Measurements from ENCODE around the gene GGACT.

GGACT gene

GRCh38 chr13:100495455-100495854 lies 93.1 kb downstream of the GGACT start:
- H3K36me3 Mint-ChIP-seq (ENCODE audit: low read depth): no peaks in the 10 kb centered on the region
- peaks cover 42% of the 10 kb centered on the region for H3K4me1 Mint-ChIP-seq (ENCODE audit: low read depth)
- H3K27ac Mint-ChIP-seq: no peak overlapping the region
- no peak overlapping the region for H3K4me3 Mint-ChIP-seq
- no peaks in the 10 kb centered on the region for H3K9me3 Mint-ChIP-seq
- intact Hi-C loops (cut with micrococcal nuclease): no loop called here
- H3K27me3 Mint-ChIP-seq: no peaks in the 10 kb centered on the region

DNA sequence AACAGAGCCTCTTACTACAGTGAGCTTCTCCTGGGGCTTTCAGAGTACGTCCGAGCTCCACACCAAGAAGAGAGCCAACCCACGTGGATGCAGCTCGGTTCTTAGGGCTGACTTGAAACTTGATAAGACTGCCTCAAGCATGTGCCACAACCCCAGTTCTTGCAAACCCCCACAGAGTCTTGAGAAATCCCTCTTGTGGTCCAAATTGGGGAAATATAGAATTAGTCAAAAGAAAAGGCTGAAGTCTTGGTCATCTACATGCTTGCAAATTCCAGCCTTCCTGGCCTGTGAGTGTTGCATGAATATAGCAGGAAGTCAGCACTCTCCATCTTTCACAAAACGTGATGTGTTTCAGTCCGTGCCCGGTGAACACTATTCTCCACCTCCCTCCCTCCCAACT lies 95.2 kb downstream of the GGACT start:
- intact Hi-C loops (cut with micrococcal nuclease): no loop called here
- H3K4me3 Mint-ChIP-seq: no peak overlapping the region
- peaks cover 43% of the 10 kb centered on the region for H3K4me1 Mint-ChIP-seq (ENCODE audit: low read depth)
- H3K27ac Mint-ChIP-seq: no peak overlapping the region
- no peaks in the 10 kb centered on the region for H3K27me3 Mint-ChIP-seq
- H3K36me3 Mint-ChIP-seq (ENCODE audit: low read depth): no peaks in the 10 kb centered on the region
- H3K9me3 Mint-ChIP-seq: no peaks in the 10 kb centered on the region

DNA sequence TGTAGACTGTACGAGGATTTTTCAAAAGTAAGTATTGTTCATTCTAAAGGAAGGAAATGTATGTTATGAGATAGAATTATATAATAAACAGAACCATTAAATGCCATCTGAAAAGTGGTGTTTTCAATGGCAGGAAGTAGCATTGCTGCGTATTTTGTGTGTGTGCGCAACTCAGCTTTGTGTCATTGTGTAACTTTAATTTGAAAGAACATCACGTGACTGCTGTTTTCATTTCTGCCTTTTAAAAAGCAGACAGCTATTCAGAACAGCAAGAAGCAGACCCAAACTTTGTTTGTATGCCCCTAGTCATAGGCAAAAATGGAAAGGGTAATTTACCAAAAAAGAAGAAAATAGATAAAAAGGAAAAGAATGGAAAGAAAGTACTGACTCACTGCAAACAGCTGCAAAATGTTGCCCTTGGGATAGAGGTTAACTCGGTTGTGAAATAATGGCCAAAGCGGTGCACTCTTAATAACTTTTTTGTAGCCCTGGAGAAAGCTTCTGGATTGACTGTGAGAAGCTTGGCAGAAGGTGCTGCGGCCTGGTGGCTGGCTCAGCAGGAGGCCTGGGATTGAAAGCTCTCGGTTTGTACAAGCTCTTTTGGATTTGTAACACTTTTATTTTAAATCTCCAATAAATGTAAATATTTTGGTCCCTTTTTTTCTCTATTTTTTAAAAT lies 97.3 kb downstream of the GGACT start:
- intact Hi-C loops (cut with micrococcal nuclease): no loop called here
- no peaks in the 10 kb centered on the region for H3K36me3 Mint-ChIP-seq (ENCODE audit: low read depth)

DNA sequence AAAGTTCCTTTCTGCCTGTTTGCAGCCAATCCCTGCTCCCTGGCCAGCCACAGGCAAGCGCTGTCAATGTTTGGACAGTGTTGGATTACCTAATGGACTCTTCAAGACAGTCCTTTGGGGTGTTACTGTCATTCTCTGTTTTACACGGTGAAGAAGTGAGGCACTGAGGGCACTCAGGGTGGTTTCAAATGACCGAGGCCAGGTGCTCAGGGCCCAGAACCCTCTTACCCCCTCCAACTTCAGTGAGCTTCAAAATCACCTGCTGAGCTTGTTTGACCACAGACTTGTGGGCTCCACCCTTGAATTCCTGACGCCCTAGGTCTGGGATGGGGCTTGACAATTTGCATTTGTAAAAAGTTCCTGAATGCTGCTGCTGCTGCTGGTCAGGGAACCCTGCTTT lies 97.9 kb downstream of the GGACT start:
- intact Hi-C loops (cut with micrococcal nuclease): no loop called here
- Mint-ChIP-seq H3K4me3 (no peak overlapping the region), H3K4me1 (ENCODE audit: low read depth) (peaks cover 35% of the 10 kb centered on the region), H3K27me3 (no peaks in the 10 kb centered on the region), H3K9me3 (no peaks in the 10 kb centered on the region), H3K27ac (peak overlapping the region; percentile 3), H3K36me3 (ENCODE audit: low read depth) (no peaks in the 10 kb centered on the region)

More for the DNA sequence above, 97.3 kb downstream of the GGACT start:
- H3K27me3 Mint-ChIP-seq: no peaks in the 10 kb centered on the region
- peak overlapping the region; percentile 3 for H3K27ac Mint-ChIP-seq
- no peak overlapping the region for H3K4me3 Mint-ChIP-seq
- H3K4me1 Mint-ChIP-seq (ENCODE audit: low read depth): peaks cover 36% of the 10 kb centered on the region
- H3K9me3 Mint-ChIP-seq: no peaks in the 10 kb centered on the region

GRCh38 chr13:100485265-100485664 lies 103.3 kb downstream of the GGACT start:
- H3K4me1 Mint-ChIP-seq (ENCODE audit: low read depth): peaks cover 13% of the 10 kb centered on the region
- H3K27ac Mint-ChIP-seq: no peak overlapping the region
- no peaks in the 10 kb centered on the region for H3K9me3 Mint-ChIP-seq
- intact Hi-C loops (cut with micrococcal nuclease): no loop called here
- no peak overlapping the region for H3K4me3 Mint-ChIP-seq
- H3K36me3 Mint-ChIP-seq (ENCODE audit: low read depth): no peaks in the 10 kb centered on the region
- peaks cover 2% of the 10 kb centered on the region for H3K27me3 Mint-ChIP-seq

DNA sequence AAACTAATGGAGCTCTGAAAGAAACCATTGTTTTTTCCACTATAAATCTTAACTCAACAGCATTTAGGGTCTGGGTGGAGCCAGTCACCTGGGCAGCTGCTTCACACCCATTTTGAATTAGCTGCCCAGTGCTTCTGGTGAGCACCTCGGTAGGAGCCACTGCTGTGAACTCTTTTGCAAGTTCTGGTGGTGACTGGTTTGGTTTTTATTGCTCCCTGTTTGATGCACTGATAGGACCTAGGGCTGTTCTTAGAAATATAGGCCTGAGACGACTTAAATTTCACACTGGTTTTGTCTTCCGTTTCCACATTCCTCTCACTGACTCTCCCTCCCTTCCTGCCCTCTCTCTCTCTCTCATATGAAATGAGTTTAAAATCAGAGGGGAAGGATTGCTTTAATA lies 103.9 kb downstream of the GGACT start:
- Mint-ChIP-seq H3K4me1 (ENCODE audit: low read depth) (peaks cover 15% of the 10 kb centered on the region), H3K36me3 (ENCODE audit: low read depth) (no peaks in the 10 kb centered on the region), H3K4me3 (no peak overlapping the region), H3K27ac (no peak overlapping the region), H3K27me3 (peaks cover 2% of the 10 kb centered on the region), H3K9me3 (no peaks in the 10 kb centered on the region)
- intact Hi-C loops (cut with micrococcal nuclease): no loop called here

GRCh38 chr13:100483841-100484381 lies 104.7 kb downstream of the GGACT start:
- H3K27ac Mint-ChIP-seq: no peak overlapping the region
- intact Hi-C loops (cut with micrococcal nuclease): no loop called here
- H3K4me1 Mint-ChIP-seq (ENCODE audit: low read depth): peaks cover 15% of the 10 kb centered on the region

DNA sequence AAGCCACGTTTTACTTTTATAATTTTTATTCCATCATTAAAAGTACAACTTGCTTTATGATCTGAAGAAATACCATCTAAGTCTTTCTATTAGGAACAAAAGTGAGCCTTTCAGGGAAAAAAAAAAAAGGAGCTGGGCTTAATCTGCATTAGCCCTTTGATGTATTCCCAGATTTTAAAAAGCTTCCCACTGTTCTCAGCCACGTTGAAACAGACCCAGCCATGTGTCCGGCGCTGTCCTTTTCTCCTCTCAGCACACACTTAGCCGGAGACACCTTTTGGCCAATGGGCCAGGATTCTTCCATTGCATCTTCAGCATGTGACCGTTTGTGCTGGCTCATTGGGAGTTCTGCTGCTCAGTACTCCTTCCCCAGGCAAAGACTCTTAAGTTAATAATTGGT lies 105.5 kb downstream of the GGACT start:
- peaks cover 15% of the 10 kb centered on the region for H3K4me1 Mint-ChIP-seq (ENCODE audit: low read depth)
- H3K27ac Mint-ChIP-seq: no peak overlapping the region
- H3K27me3 Mint-ChIP-seq: peaks cover 2% of the 10 kb centered on the region
- intact Hi-C loops (cut with micrococcal nuclease): no loop called here
- H3K36me3 Mint-ChIP-seq (ENCODE audit: low read depth): no peaks in the 10 kb centered on the region
- no peak overlapping the region for H3K4me3 Mint-ChIP-seq
- no peaks in the 10 kb centered on the region for H3K9me3 Mint-ChIP-seq

More at GRCh38 chr13:100483841-100484381, 104.7 kb downstream of the GGACT start:
- Mint-ChIP-seq H3K4me3 (no peak overlapping the region), H3K9me3 (no peaks in the 10 kb centered on the region), H3K36me3 (ENCODE audit: low read depth) (no peaks in the 10 kb centered on the region), H3K27me3 (peaks cover 2% of the 10 kb centered on the region)

DNA sequence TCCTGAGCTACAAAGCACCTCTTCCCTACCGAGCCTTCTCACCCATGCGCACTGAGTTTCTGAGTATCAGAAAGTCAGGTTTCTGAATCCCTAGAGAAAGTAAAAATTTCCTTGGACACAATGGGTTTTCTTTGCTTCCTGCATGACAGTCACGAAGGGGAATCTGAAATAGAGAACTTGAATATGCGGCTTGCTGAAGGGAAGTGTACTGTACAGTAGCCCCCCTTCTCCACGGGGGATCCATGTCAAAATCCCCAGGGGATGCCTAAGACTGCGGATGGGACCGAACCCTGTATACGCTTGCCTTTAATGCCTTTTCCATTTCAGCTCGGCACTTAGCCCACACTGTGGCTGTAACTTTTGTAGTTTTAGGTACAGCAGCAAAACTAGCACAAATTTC lies 107.9 kb downstream of the GGACT start:
- H3K27ac Mint-ChIP-seq: no peak overlapping the region
- H3K4me1 Mint-ChIP-seq (ENCODE audit: low read depth): peaks cover 15% of the 10 kb centered on the region
- no peak overlapping the region for H3K4me3 Mint-ChIP-seq
- H3K9me3 Mint-ChIP-seq: no peaks in the 10 kb centered on the region
- no peaks in the 10 kb centered on the region for H3K36me3 Mint-ChIP-seq (ENCODE audit: low read depth)
- peaks cover 2% of the 10 kb centered on the region for H3K27me3 Mint-ChIP-seq
- intact Hi-C loops (cut with micrococcal nuclease): no loop called here

Data from dendritic cell treated with granulocyte-macrophage colony-stimulating factor and Interleukin-4, amounts not matched to agents 40 ng/mL and 50 ng/mL, for 4 days (primary cell).